GM12891 (cell line): ENCODE data around the gene LCN1.
"Not testable (repeated sequence)": the region's sequence is repeated elsewhere in the genome, so short reads cannot be mapped to it uniquely, and the experiment has no call there.

Source experiments
- DNase-seq: peaks from one replicate; pipeline ENCODE4 v3.0.0; 2011; ENCODE audit warnings: low spot score; ENCODE audit not compliant: insufficient read length
- FAIRE-seq: peaks from 2 replicates; lab custom pipeline; 2011; peaks lifted over from hg19 to GRCh38; lab: Jason Lieb, UNC
- PAX5 ChIP-seq: IDR thresholded peaks from 2 replicates; pipeline ENCODE4 v1.6.1; 2011; ENCODE audit warnings: low read length, moderate library complexity, mild to moderate bottlenecking; ENCODE audit not compliant: insufficient read depth, severe bottlenecking
- POLR2A ChIP-seq: IDR thresholded peaks from 2 replicates; pipeline ENCODE4 v1.6.1; 2011; ENCODE audit warnings: low read depth, low read length, control low read depth
- POLR2AphosphoS5 ChIP-seq: IDR thresholded peaks from 2 replicates; pipeline ENCODE4 v1.6.1; 2011; ENCODE audit warnings: low read depth, low read length, control low read depth
- POU2F2 ChIP-seq: IDR thresholded peaks from 2 replicates; pipeline ENCODE4 v1.6.1; 2011; ENCODE audit warnings: low read depth, mild to moderate bottlenecking, control low read depth, low read length, moderate library complexity
- SPI1 ChIP-seq: IDR thresholded peaks from 2 replicates; pipeline ENCODE4 v1.6.1; 2011; ENCODE audit warnings: low read depth, low read length, control low read depth
- TAF1 ChIP-seq: IDR thresholded peaks from 2 replicates; pipeline ENCODE4 v1.6.1; 2011; ENCODE audit warnings: low read depth, low read length, control low read depth

LCN1 gene

DNA sequence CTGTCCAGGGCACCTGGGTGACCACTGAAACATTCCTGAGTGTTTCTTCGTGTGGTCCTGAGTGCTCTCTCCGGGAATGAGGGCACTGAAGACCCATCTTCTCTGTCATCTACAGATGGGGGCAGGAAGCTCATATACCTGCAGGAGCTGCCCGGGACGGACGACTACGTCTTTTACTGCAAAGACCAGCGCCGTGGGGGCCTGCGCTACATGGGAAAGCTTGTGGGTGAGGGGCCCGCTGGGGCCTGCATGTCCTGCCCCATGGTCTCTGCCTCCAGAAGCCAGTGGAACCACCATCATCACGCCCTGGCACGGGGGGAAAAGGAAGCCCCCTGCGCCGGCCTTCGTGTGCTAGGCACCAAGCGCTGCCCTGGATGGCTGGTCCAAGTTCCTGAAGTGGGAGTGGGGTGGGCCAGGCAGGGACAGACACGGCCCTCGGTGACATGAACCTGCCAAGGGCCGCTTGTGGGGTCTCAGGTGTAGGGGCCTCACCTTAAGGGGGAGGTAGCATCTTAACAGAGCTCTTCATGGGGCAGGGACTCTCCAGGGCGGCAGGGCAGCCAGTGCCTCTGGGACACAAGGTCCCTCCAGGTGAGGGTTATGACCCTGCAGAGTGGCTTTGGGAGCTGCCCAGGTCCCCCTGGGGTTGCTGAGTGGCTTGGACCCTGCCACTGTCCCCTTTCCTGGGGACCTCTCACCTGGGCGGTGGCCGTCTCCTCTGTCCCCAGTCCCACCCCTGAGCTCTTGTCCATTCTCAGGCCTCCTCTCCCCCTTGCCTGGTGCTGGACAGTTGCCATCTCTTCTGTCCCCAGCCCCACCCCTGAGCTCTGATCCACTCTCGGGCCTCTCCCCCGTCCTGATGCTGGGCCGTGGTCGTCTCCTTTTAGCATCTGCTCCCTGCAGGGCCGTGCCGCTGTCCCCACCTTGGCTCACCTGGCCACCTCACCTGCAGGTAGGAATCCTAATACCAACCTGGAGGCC lies 26.8 kb downstream of the LCN1 start:
- TF ChIP-seq POLR2A (no peak), POLR2AphosphoS5 (no peak), PAX5 (no peak), TAF1 (no peak), SPI1 (no peak), POU2F2 (no peak)

DNA sequence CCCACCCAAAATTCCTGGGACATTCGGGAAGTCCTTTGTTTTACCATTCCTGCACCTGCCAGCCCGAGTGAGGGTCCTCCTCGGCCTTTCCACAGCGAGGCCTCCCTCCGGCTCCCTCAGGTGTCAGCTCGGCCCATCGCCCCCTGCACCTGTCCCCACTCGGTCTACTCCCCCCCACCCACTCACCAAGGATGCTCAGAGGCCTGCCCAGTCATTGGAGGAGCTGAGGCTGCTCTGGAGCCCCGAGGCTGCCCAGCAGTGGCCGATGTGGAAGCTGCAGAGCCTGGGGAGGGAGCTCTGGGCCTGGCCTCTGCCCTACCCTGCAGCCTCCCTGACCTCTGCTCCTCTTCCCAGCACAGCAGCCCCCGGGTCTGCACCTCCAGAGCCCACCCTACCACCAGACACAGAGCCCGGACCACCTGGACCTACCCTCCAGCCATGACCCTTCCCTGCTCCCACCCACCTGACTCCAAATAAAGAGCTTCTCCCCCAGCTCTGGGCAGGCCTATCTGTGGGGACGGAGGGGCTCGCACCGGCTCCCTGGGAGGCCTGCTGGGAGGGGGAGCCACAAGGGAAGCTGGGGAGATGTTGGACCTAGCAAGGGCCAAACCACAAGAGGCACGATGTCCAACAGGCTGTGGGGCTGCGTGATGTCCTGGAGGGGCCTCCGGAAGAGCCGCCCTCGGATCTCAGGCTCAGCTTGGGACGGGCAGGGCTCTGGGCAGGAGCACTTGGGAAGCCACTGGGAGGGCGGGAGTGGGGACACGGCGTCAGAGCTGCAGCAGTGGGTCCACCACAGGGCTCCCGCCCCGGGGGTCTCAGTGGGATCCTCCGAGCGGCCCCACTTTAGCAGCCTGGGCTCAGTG lies 28.5 kb downstream of the LCN1 start:
- FAIRE-seq, DNase-seq: not testable (repeated sequence)

More for the DNA sequence above, 26.8 kb downstream of the LCN1 start:
- no peak for FAIRE-seq
- DNase-seq: no peak

DNA sequence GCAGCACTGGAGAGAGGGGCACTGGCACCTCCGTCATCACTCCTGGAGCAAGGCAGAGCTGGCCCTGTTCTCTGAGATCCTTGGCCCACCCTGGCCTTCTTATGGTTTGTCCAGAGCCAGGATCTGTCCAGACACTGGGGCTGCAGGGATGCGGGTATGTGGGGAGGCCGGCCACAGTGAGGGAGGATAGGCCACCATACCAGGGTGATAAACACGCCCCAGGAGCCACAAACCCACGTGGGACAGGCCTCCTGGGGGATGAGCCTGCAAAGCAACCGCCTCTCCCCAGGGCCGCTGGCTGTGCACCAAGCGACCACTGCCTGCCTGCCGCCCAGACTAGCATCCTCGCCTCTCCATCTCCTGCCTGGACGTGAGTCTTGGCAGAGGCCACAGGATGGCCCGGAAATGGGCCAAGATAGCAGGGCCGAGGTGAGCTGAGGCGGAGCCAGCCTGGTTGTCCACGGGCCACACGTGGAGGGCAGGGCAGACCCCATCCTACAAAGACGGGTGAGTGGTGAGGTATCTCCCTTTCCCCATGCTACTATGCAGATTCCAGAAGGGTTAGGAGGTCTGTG lies 29.2 kb downstream of the LCN1 start:
- FAIRE-seq (no peak), DNase-seq (no peak)
- TF ChIP-seq TAF1: no peak
- no peak for TF ChIP-seq PAX5
- no peak for TF ChIP-seq POU2F2
- no peak for TF ChIP-seq SPI1
- TF ChIP-seq POLR2A: no peak
- no peak for TF ChIP-seq POLR2AphosphoS5

DNA sequence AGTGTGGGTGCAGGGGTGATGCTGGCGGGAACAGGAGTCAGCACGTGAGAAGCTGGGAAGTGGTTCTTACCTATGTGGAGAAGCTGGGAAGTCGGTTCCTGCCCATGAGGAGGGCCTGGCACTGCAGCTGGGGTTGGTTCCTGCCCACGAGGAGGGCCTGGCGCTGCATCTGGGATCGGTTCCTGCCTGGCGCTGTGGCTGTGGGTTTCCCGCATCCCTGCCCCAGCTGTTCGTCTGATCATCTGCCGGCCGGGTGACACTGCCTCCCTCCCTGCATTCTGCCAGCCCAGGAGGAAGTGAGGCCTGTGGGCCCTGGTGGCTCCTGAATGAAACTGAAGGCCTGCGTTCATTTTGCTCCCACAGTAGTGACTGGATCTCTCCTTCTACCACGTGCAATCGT lies 29.8 kb downstream of the LCN1 start:
- DNase-seq: no peak
- TF ChIP-seq POLR2A (no peak), POLR2AphosphoS5 (no peak), SPI1 (no peak)
- no peak for FAIRE-seq

DNA sequence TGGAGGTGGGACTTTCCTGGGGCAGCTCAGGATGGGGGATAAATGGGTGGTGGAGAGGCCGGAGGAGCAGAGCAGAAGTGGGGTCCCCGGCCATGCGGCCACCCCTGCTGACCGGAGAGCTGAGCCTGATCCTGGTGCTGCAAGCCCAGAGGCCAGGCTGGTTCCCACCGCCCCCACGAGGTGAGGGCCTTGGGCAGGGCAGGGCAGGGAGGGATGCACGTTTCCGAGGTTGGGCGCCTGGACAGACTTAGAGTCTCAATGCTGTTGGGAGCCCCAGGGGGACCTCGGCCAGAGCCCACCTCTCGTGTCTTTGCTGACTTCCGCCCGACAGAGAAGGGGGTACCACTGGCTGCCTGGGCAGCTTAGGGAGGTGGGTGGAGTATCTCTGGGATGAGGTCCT lies 30.2 kb downstream of the LCN1 start:
- FAIRE-seq: no peak
- TF ChIP-seq POLR2A: no peak
- no peak for TF ChIP-seq SPI1
- TF ChIP-seq POU2F2: no peak
- TF ChIP-seq PAX5: no peak
- TF ChIP-seq TAF1: no peak
- TF ChIP-seq POLR2AphosphoS5: no peak

DNA sequence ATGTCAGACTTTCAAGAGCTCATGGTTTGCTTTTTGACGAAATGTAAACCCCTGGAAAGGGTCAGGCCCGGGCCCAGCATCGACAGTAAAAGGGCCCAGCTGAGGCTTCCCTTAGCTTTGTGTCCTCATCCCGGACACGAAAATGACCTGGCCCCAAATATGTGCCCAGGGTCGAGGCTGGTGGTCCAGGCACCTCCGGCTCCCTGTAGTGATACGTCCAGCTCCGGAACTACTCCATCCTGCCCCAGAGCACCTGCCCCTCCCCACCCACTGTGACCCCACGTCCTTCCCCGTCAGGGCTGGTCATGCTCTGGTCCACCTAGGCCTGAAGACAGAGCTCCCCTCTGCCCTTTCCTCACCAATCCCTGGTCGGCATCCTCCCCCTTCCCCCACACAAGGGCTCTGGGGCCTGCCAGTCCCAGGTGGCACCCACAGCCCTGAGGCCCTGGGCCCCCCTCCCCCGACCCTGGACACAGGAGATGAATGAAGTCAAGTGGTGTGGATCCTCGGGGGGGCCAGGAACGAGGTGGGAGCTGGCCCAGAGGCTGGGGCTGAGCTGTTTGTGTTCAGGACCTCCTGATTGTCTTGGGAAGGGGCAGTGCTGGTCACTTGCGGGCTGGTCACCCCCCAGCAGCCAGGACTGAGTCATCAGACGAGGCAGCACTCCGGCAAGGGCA lies 30.9 kb downstream of the LCN1 start:
- DNase-seq (no peak), FAIRE-seq (no peak)
- TF ChIP-seq POU2F2: no peak
- no peak for TF ChIP-seq POLR2A
- no peak for TF ChIP-seq SPI1
- no peak for TF ChIP-seq PAX5
- no peak for TF ChIP-seq POLR2AphosphoS5
- no peak for TF ChIP-seq TAF1

More for the DNA sequence above, 30.2 kb downstream of the LCN1 start:
- DNase-seq: no peak

DNA sequence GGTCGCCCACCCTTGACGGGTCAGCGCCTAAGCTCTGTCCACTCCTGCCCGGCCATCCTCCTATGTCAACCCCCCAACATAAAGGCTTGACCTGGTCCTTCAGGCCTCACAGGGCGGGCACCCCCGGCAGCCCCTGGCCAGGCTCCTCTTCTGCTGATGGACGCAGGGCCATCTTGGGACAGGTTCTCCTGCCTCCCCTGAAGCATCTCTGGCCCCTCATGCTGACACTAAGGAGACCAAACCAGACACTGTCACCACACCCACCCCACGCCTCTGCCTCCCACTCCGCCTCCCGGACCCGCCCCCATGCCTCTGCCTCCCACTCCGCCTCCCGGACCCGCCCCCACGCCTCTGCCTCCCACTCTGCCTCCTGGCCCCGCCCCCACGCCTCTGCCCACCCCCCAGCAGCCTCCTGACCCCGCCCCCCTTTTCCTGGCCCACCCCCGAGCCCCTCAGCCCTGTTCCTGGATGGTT lies 31.5 kb downstream of the LCN1 start:
- no peak for FAIRE-seq
- DNase-seq: no peak
- no peak for TF ChIP-seq POLR2AphosphoS5
- TF ChIP-seq POU2F2: no peak
- TF ChIP-seq PAX5: no peak
- no peak for TF ChIP-seq TAF1
- no peak for TF ChIP-seq SPI1
- TF ChIP-seq POLR2A: no peak

DNA sequence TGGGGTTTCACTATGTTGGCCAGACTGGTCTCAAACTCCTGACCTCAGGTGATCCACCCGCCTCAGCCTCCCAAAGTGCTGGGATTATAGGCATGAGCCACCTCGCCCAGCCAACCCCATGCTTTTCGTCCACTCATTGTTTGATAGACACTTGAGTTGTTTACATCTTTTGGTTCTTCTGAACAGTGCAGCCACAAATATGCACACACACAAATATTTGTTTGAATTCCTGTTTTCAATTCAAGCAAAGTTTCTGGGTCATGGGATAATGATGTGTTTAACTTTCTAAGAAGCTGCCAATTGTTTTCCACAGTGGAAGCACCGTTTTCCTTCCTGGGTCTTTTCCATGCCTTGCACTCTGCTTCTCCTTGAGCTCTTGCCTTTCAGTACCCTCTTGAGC lies 33.5 kb downstream of the LCN1 start:
- TF ChIP-seq POLR2A (no peak), SPI1 (no peak), POU2F2 (no peak), POLR2AphosphoS5 (no peak)
- FAIRE-seq: no peak
- no peak for DNase-seq

DNA sequence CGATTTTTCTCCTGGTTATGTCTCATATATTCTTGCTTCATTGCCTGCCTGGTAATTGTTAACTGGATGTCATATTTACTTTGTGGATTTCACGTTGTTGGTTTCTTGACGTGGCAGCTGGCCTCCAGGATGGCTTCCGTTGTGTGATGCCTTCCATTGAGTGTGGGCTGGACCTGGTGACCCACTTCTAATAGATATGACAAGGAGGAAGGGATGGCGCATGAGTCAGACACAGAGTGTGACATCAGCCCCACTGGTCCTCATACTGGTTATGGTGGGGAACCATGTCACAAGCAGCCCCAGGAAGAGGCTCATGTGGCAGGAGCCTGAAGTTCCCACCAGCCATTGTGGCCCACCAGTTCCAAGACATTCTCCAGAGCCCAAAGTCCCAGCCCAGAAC lies 34.0 kb downstream of the LCN1 start:
- no peak for TF ChIP-seq SPI1
- no peak for TF ChIP-seq PAX5
- no peak for TF ChIP-seq POLR2A
- TF ChIP-seq POU2F2: no peak
- no peak for TF ChIP-seq TAF1
- no peak for TF ChIP-seq POLR2AphosphoS5
- FAIRE-seq: no peak
- no peak for DNase-seq
